Activated naive CD4-positive, alpha-beta T cell treated with anti-CD3 and anti-CD28 coated beads, Interleukin-2, amount 50 U/mL, for 72 hours (primary cell): ENCODE results near the gene TMEM263. TPM values are rescaled to one million over a fixed set of nuclear protein-coding genes. Genes with fewer than 3 reads are reported as not detected.
A peak's percentile ranks its signal among the peaks of the same experiment; 100 is the strongest.
"Not testable (repeated sequence)": the region's sequence is repeated elsewhere in the genome, so short reads cannot be mapped to it uniquely, and the experiment has no call there.

Source experiments
- ATAC-seq, 2 donors: fragments of 150-1000 bp; cut with Tn5 transposase; 2 replicates each; pipeline ENCODE4 v1.10.0; 2021; ENCODE audit warnings: mild to moderate bottlenecking in 2 of 2, moderate library complexity in 2 of 2
- DNase-seq, 2 donors: peaks; one replicate each; pipeline ENCODE4 v3.0.0; 2021 to 2022; ENCODE audit warnings: low spot score in 2 of 2
- H3K27ac Mint-ChIP-seq, 2 donors: one replicate each; pipeline ENCODE4 v1.8.0; 2022; ENCODE audit warnings: mild to moderate bottlenecking in 2 of 2, mixed read lengths in 2 of 2
- H3K36me3 Mint-ChIP-seq, 2 donors: one replicate each; pipeline ENCODE4 v1.8.0; 2022; ENCODE audit warnings: mixed read lengths in 2 of 2
- H3K9me3 Mint-ChIP-seq, 2 donors: one replicate each; pipeline ENCODE4 v1.8.0; 2022; ENCODE audit warnings: mixed read lengths in 2 of 2
- total RNA-seq, 2 donors: library from RNA; stranded (reverse); gene quantifications; one replicate each; pipeline ENCODE4 v1.2.3, GENCODE V29; 2022

Gene TMEM263
- total RNA-seq, 2 donors from 2014 or later, result 31.9 to 46.5 TPM

DNA sequence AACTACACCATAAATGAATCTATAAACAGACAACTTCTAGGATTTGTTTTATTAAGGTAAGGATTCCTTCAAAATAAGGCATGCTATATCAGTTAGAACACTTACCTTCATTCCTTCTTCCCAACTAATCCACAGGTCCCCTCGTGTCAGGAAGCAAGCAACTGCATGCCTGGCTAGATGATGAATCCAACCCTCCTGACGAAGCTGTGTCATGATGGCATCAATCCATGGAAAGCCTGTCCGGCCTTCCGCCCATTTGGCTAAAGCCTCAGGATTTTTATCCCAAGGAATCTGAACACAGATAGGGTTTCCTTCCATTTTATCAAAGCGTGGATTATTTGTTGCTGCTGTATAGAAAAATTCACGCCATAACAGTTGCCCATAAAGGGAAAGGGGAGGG lies 43.7 kb downstream of the TMEM263 start:
- Mint-ChIP-seq H3K36me3 (peaks cover 13 to 14% of the 10 kb centered on the region in 2 donors), H3K27ac (no peak overlapping the region), H3K9me3 (peaks cover 0 to 5% of the 10 kb centered on the region in 2 donors)
- DNase-seq (no peak), ATAC-seq (no peak)

- H3K9me3 Mint-ChIP-seq, H3K36me3 Mint-ChIP-seq, ATAC-seq, DNase-seq: not testable (repeated sequence)
- peak overlapping the region in 1 of 2 donors; percentile 65 for H3K27ac Mint-ChIP-seq
These were observed 47.0 kb downstream of the TMEM263 start for GRCh38 chr12:107002665-107003064.

DNA sequence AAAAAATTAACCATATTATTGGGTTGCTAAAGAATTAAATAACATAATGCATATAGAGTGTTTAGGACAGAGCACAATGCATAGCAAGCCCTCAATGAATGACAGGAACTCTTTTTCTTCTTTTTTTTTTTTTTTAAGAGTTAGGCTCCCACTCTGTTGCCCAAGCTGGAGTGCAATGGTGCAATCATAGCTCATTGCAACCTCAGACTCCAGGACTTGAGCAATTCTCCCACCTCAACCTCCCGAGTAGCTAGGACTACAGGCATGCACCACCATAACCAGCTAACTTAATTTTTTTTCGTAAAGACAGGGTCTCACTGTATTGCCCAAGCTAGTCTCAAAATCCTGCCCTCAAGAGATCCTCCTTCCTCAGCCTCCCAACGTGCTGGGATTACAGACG lies 51.7 kb downstream of the TMEM263 start:
- DNase-seq (no peak), ATAC-seq (no peak)
- Mint-ChIP-seq H3K36me3 (no peaks in the 10 kb centered on the region), H3K9me3 (no peaks in the 10 kb centered on the region), H3K27ac (no peak overlapping the region)

DNA sequence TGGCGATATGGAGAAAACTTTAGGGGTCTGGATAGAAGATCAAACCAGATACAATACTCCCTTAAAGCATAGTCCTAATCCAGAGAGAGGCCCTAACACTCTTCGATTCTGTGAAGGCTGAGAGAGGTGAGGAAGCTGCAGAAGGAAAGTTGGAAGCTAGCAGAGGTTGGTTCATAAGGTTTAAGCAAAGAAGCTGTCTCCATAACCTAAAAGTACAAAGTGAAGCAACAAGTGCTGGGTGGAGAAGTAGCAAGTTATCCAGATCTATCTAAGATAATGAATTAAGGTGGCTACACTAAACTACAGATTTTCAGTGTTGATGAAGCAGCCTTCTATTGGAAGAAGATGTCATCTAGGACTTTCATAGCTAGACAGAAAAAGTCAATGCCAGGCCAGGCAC lies 55.8 kb downstream of the TMEM263 start:
- Mint-ChIP-seq H3K36me3 (no peaks in the 10 kb centered on the region), H3K9me3 (no peaks in the 10 kb centered on the region), H3K27ac (no peak overlapping the region)
- DNase-seq (no peak), ATAC-seq (no peak)

- DNase-seq (no peak), ATAC-seq (no peak)
- Mint-ChIP-seq H3K9me3 (no peaks in the 10 kb centered on the region), H3K36me3 (no peaks in the 10 kb centered on the region), H3K27ac (no peak overlapping the region)
These were observed 57.2 kb downstream of the TMEM263 start for GRCh38 chr12:107012736-107013425.

GRCh38 chr12:107014055-107014454 lies 58.3 kb downstream of the TMEM263 start:
- Mint-ChIP-seq H3K36me3 (no peaks in the 10 kb centered on the region), H3K27ac (no peak overlapping the region), H3K9me3 (no peaks in the 10 kb centered on the region)
- no peak for ATAC-seq
- no peak for DNase-seq

GRCh38 chr12:107017042-107017441 lies 61.3 kb downstream of the TMEM263 start:
- peaks cover 0 to 9% of the 10 kb centered on the region in 2 donors for H3K36me3 Mint-ChIP-seq
- no peak overlapping the region for H3K27ac Mint-ChIP-seq
- H3K9me3 Mint-ChIP-seq, result no peaks in the 10 kb centered on the region
- no peak for DNase-seq
- ATAC-seq, result no peak

GRCh38 chr12:107019546-107019945 lies 63.8 kb downstream of the TMEM263 start:
- no peak for ATAC-seq
- H3K36me3 Mint-ChIP-seq, result peaks cover 0 to 9% of the 10 kb centered on the region in 2 donors

More at GRCh38 chr12:107019546-107019945, 63.8 kb downstream of the TMEM263 start:
- no peak for DNase-seq
- H3K9me3 Mint-ChIP-seq, result no peaks in the 10 kb centered on the region
- H3K27ac Mint-ChIP-seq, result no peak overlapping the region

Other genes with a start within 250 kb of the TMEM263 start
- gene RIC8B, start 181.2 kb upstream of the TMEM263 start, total RNA-seq, result 10 to 100 TPM in 1 of 2 donors, 1 to 10 TPM in 1; 9.2 to 16.5 TPM
- gene MTERF2, start 31.2 kb downstream of the TMEM263 start, total RNA-seq, result 1 to 10 TPM; 4.1 to 6.4 TPM
- gene CRY1, start 137.6 kb downstream of the TMEM263 start, total RNA-seq, result 10 to 100 TPM; 12.6 to 32.8 TPM